LHCN-M2 (cell line): ENCODE measurements around the gene GLYR1. TPM values are rescaled to one million over a fixed set of nuclear protein-coding genes. Genes with fewer than 3 reads are reported as not detected.

Source experiments
- DNase-seq: peaks from one replicate; pipeline ENCODE4 v3.0.0-alpha.2; 2012; ENCODE audit warnings: low read depth
- total RNA-seq: library from RNA; depleted of rRNA; stranded (reverse); fragments of >200 nt; gene quantifications from 2 replicates; pipeline ENCODE4 v1.2.3, GENCODE V29; 2014

Gene GLYR1
- total RNA-seq, 1 experiment from 2014 or later: 52.8 TPM

- DNase-seq: no peak
These were observed 40.8 kb downstream of the GLYR1 start for GRCh38 chr16:4806280-4806679.

- DNase-seq: no peak
These were observed 41.9 kb downstream of the GLYR1 start for GRCh38 chr16:4805231-4805630.

GRCh38 chr16:4803898-4804762, 43.0 kb downstream of the GLYR1 start:
- DNase-seq: no peak

- no peak for DNase-seq
These were observed 43.7 kb downstream of the GLYR1 start for GRCh38 chr16:4803401-4803844.

- peak; percentile 87 for DNase-seq
These were observed 44.3 kb downstream of the GLYR1 start for GRCh38 chr16:4802659-4803287.

- peak; percentile 19 for DNase-seq
These were observed 45.0 kb downstream of the GLYR1 start, which contains the start of gene ROGDI for GRCh38 chr16:4801962-4802658. Gene ROGDI, minus strand, starts transcription at chr16:4802633. Its CDS starts 62 bp downstream, at chr16:4802571.

GRCh38 chr16:4801051-4801961, 45.8 kb downstream of the GLYR1 start:
- DNase-seq: no peak

- no peak for DNase-seq
These were observed 46.6 kb downstream of the GLYR1 start for GRCh38 chr16:4800290-4801041.

GRCh38 chr16:4799171-4799855, 47.8 kb downstream of the GLYR1 start:
- no peak for DNase-seq

- no peak for DNase-seq
These were observed 48.6 kb downstream of the GLYR1 start for GRCh38 chr16:4798456-4798855.

- DNase-seq: no peak
These were observed 49.3 kb downstream of the GLYR1 start for GRCh38 chr16:4797805-4798252.

- DNase-seq: no peak
These were observed 49.9 kb downstream of the GLYR1 start for GRCh38 chr16:4796982-4797804.

- no peak for DNase-seq
These were observed 51.1 kb downstream of the GLYR1 start for GRCh38 chr16:4795828-4796572.

- DNase-seq: no peak
These were observed 51.8 kb downstream of the GLYR1 start, which contains the start of gene SMIM22 for GRCh38 chr16:4795181-4795827. Gene SMIM22, plus strand, starts transcription at chr16:4795369. Its CDS starts 366 bp downstream, at chr16:4795735.

GRCh38 chr16:4792951-4793513, 54.1 kb downstream of the GLYR1 start:
- DNase-seq: no peak

GRCh38 chr16:4790871-4791270, 56.2 kb downstream of the GLYR1 start:
- DNase-seq: peak; percentile 45

GRCh38 chr16:4790261-4790660, 56.8 kb downstream of the GLYR1 start:
- no peak for DNase-seq
